ENCODE data around the gene LHX3.
"Not testable (repeated sequence)": the region's sequence is repeated elsewhere in the genome, so short reads cannot be mapped to it uniquely, and the experiment has no call there.

LHX3 gene

DNA sequence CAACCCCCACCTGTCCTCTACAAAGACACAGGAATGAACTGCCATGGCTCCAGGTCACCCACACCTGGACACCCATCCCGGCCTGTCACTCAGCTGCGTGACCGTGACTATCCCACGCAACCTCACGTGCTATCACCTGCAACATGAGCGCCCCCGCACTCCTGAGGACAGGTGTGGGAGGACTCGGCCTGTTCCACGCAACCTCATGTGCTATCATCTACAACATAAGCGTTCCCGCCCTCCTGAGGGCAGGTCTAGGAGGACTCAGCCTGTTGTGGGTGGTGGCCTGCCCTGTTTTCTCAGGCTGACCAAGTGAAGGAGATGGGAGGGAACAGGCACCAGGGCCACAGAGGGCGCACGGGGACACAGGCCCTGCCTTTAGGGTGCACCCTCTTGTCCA lies 36.6 kb upstream of the LHX3 start:
- no peak for DNase-seq

DNA sequence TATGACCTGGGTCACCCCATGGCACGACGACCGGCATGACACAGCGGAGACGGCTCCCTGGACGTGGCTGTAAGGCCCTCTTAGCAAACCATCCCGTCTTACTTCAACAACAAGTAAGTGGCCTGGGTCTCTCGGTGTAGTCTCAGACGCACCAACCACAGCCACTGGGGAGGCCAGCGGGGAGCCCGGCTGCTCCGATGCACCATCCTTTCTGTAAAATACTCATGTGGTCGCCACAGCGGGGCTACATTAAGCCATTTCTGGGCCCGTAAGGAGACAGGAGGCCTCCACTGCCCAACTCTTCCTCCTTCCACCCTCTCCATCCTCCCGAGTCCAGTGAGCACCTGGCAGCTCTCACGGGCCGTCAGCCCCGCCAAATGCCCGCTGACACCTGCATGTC lies 36.0 kb upstream of the LHX3 start:
- no peak for DNase-seq

DNA sequence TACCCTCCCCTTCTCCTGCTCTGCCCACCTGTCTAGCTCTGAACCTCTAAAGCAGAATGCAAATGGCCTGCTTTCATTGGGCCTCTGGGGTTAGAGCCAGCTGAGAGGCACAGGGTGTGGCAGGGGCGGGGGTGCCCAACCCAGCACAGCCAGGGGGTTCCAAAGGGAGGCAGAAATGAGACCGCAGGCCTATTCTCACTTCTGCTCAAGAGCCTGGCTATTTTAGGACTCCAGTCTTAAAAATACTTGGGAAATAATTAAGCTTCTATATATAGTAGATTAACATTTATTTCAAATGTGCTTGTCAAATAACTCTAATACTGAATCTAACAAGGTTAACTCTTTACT lies 35.0 kb upstream of the LHX3 start:
- DNase-seq, result no peak

DNA sequence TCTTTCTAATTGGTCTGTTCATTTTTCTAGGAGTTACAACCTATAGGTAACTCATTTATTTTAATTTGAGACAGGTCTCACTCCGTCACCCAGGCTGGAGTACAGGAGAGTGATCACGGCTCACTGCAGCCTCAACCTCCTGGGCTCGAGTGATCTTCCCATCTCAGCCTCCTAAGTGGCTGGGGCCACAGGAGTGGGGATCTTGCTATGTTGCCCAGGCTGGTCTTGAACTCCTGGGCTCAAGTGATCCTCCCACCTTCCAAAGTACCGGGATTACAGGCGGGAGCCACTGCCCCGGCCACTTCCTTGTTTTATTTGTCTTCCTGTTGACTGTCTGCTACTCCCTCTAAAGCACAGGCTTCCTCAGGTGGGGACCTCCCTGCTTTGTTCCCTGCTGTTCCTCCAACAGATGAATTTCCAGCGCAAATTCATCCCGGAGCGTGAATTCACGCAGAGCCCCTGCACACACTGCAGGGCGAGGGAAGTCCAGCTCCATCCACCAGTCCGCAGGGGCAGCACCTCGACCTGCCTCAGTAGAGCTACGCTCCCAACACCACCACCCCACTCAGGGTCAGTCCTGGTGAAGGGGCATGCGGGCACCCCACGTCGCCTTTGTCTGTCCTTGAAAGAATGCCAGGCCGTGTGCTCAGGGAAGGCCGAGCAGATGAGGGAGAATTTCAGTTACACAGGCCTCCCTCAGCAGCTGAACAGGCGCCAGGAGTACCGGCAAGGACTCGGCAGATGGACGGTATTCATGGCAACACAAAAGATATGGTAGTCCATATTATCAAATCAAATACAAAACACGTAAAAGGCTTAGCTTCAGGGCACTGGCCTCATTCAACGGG lies 34.4 kb upstream of the LHX3 start:
- no peak for DNase-seq

DNA sequence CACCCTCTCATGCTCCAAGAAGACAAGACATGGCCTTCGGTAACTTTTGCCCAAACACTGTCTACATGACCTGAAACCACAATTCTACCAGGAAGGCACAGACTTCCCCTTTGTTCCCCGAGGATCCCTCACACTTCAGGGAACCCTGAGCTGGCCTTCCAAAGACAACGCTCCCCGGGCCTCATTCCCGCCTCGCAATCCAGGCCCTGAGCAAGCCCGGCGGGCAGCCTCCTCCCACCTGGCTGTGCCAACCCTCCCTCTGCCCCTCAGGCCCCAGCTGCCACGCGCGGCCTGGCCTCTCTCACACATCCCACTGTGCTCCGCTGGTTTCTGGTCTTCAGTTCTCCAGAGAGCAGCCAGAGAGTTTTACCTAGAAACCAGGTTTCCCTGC lies 33.4 kb upstream of the LHX3 start:
- no peak for DNase-seq

DNA sequence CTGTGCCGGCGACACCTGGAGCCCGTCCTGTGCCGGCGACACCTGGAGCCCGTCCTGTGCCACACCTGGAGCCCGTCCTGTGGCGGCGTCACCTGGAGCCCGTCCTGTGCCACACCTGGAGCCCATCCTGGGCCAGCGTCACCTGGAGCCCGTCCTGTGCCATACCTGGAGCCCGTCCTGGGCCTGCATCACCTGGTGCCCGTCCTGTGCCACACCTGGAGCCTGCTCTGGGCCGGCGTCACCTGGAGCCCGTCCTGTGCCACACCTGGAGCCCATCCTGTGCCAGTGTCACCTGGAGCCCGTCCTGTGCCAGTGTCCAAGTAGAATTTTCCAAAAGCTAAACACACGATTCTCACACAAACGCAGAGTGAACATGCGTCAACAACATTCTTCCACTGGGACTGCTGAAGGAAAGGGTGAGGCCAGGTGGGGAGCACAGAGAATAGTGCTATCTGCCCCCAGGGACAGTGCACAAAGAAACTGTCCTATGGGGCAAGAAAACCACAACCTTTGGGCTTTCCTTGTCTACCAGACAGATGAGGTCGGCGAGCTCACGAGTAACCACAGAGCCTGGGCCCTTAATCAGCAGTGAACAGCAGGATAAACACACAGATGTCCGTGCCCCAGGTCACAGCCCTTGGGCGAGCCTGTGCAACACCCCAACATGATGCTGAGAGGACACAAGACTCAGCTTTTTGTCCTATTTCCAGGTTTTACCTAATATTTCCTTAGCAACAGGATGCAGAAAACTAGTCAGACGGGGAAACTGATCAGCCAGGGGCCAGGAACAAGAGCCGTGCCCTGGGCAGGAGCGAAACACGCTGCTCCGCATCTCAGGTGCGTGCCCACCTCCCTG lies 32.8 kb upstream of the LHX3 start:
- DNase-seq, result no peak

DNA sequence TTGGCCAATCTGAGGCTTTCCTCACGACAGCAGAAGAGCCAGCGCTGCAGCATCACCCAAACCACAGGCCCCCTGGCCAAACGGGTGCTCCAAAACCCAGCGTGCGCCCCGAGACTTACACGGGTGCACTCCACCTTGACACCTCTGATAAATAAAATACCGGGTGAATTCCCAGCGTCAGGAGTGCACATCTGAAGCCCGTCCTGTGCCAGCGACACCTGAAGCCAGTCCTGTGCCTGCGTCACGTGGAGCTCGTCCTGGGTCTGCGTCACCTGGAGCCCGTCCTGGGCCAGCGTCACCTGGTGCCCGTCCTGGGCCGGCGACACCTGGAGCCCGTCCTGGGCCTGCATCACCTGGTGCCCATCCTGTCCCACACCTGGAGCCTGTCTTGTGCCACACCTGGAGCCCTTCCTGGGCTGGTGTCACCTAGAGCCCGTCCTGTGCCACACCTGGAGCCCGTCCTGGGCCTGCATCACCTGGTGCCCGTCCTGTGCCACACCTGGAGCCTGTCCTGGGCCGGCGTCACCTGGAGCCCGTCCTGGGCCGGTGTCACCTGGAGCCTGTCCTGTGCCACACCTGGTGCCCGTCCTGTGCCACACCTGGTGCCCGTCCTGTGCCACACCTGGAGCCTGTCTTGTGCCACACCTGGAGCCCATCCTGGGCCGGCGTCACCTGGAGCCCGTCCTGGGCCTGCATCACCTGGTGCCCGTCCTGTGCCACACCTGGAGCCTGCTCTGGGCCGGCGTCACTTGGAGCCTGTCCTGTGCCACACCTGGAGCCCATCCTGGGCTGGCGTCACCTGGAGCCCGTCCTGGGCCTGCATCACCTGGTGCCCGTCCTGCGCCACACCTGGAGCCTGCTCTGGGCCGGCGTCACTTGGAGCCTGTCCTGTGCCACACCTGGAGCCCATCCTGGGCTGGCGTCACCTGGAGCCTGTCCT lies 31.8 kb upstream of the LHX3 start:
- DNase-seq, result not testable (repeated sequence)

DNA sequence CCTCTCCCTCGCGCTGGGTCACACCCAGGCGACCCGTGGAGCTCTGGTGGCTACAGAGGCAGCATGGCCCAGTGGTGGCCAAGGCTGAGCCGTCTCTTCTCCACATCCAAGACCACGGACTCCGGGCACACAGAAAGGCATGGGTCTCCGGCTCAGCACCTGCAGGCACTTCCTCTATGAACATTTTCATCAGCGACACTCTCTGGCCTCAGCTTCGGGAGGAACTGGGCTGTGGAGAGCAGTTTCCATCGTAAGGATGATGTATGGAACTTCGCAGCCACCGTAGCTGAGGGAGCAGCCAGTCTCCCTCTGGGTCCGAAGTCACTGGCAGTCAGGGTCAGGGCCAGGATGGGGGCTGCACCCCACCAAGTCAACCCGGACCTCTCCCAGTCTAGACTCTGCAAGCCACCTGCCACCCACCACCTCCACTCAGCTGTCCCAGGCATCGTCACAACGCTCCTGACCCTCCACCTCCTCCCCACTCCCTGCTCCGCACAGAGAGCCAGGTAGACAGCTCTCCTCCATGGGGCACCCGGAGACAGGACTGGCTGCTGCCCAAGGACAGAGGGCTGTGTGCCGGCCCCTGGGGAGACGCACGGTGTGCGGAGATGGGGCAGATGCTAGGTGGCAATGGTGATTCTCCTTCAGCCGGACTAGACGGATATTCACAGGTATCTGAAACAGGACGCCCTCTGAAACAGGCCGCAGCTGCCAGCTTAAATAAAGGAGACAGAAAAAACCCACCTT lies 31.0 kb upstream of the LHX3 start:
- DNase-seq, result no peak

DNA sequence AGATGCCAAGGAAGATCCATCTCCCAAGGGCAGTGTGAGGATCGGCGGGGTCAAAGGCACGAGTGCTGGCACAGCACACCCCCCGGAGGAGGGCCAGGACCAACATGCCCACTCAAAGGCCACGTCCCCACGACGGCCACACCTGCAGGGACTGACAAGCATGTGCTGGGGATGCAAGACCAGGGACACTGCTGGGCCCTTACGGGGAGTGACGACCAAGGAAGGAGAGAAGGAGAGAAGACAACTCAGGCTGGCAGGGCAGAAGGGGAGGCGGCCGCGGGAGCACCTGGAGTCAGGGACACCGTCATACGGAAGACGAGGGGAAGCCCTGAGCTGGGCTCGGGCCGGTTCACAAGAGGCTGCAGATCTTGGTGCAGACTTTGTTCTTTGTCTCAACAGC lies 30.2 kb upstream of the LHX3 start:
- DNase-seq, result no peak

DNA sequence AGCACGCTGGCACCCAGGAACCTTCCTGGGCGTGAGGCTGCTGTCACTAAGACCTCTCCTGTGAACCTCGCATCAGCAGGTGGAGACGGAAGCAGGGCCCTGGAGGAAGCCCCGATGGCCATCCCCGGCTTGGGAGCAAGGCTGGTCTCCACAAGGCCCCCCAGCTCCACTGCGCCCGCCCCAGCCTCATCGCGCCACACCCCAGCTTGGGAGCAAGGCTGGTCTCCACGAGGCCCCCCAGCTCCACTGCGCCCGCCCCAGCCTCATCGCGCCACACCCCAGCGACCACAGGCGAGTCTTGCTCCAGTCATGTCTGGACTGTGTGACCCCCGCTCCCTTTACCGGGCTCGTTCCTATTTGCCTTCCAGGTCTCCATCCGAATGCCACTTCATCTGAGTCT lies 29.7 kb upstream of the LHX3 start:
- no peak for DNase-seq

DNA sequence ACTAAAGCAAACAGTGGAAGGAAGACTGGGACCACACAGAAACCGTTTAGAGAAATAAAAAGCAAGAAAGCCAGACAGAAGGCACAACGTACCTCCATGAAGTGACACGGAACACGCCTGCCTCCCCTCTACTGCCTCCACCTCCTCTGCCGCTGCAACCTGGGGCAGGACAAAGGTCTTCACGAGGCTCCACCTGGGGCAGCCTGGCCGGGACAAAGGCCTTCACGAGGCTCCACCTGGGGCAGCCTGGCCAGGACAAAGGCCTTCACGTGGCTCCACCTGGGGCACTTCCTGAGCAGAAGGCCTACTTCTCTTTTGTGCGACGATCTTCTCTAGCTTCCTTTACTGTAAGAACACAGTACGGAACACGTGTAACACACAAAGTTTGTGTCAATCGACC lies 28.9 kb upstream of the LHX3 start:
- no peak for DNase-seq

DNA sequence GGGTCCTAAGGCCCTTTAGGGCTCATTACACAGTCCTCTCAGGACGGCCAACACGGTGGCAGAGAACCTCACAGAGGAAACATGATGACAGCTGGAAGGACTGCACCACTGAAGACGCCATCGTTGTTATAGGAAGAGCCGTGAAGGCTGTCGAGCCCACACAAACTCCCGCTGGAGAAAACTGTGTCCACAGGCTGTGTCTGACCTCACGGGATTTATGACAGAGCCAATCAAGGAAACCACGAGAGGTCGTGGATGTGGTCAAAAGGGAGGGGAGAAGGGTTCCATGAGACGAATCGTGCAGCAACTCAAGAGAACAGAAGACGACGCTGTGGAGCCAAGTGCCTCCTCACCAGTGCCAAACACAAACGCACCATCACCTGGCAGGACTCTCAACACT lies 28.5 kb upstream of the LHX3 start:
- no peak for DNase-seq

DNA sequence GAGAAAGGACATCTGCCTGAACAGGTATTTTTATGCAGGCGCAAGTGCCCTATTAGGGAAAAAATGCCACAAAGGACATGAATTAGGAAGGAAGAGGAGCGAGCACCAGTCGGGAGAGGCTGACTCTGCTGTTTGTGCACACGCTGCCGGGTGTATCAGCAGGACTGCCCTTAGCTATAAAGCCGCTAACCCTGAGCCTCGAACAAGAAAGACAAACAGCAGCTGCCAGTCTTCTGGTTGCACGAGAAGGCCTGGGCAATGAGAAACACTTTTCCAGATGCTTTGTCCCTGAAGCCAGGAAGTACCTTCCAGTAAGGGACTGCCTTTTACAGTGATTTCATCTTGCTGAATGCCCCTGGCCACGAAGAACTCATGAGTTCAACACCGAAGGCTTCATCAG lies 28.0 kb upstream of the LHX3 start:
- no peak for DNase-seq

DNA sequence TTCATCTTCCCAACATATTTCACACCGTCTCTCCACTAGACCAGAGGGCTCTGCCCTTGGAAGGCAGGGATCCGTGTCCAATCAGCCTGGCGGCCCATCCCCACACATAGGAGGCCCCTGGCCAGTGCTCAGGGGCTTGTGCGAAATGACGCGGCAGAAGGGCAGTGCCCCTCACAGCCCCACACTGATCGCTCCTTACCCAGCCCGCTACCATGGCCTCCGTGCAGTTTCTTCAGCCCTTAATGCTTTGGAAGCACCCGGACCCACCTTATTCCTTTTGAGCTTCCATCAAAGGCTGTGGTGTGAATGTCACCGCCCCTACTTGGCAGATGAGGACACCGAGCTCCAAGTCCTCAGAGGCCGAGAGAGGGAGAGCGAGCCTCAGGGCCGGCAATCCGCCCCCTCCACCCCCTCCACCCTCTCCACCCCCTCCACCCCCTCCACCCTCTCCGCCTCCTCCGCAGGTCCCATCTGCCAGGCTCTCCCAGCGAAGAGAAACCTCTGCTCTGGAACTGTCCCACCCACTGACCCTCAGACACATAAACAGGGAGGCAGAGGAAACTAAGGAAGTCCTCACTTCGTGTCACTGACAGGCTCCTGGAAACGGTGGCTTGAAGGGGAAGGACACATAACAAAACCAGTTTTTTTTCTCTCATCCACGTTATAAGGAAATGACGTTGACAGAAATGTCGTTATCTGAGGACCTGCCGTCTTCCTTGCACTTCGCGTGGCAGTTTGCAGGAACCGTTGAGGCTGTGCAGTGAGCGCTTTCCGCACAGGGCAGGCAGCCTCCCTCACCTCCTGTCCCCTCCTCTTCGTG lies 26.8 kb upstream of the LHX3 start:
- peak in 1 of 5 experiments; percentile 86 for DNase-seq

DNA sequence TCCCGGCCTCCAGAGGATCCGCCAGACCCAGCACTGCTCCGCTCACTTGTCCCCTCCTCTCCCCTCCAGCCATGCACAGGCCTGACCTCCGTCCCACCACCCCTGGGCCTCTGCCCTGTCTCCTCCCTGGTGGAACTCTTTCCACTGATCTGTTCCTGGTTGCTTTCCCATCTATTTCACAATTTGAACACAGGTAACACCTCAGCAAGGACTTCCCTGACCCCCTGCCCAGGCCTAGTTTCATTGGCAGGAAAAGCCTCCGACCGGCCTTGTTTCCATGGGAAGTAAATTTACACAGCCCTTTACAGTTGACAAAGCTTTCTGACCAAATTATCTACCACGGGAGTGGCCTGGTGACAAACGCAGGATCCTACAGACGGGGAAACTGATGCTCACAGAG lies 25.8 kb upstream of the LHX3 start:
- no peak for DNase-seq

DNA sequence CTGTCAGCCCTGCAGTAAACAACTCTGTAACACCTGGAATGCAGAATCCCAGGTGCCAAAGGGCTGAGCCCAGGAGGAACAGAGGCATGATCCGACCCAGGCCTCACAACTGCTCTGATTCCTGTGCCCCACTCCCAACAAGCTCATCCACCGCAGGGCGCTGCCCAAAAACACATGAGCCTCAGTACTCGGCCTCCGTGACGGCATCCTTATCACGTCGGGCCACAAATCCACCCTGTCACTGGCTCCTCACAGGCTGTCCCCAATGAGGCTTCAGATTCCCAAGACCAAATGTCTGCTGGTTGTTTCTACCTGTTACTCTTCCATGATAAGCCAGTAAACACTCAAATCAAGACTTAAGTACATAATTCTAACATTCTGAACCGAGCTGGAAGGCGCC lies 25.4 kb upstream of the LHX3 start:
- no peak for DNase-seq

DNA sequence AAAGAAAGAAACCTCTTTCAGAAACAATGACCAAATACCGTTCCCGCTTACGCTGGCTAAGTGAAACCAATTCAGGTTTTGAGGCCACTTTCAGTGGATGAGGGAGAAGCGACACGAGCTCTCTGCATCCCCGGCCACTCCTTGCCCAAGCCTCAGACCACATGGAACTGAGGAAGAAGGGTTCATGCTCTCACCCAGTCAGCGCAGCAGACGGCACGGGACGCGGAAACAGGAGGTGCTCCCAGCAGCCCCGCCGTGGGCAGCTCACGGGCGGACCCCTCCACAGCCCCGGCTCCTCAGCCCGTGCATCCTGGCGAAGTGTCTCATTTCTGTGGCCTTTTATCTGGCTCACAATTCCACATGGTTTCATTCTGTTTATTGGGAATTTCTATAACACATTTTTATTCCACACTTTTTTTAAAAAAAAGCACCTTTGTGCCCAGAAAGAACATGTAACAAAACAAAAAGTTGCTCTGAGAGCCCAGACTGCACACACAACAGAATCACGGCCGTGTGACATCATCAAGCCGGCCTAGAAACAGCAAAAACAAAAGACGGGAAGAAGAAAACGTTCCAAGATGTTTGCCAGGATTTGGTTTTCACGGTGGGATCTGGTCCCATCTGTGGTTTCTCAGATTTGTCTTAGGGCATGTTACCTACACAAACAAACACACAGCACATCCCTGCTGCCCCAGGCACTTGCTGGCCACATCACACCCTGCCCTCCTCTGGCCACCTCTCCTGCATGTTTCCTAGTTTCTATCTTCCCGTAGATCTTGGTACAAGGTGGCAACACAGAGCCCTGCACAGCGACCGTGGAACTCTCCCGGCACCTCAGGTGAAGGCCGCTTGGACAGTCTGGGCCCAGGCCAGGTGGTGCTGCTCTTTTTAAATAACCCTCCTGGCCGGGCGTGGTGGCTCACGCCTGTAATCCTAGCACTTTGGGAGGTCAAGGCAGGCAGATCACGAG lies 24.5 kb upstream of the LHX3 start:
- DNase-seq, result no peak

DNA sequence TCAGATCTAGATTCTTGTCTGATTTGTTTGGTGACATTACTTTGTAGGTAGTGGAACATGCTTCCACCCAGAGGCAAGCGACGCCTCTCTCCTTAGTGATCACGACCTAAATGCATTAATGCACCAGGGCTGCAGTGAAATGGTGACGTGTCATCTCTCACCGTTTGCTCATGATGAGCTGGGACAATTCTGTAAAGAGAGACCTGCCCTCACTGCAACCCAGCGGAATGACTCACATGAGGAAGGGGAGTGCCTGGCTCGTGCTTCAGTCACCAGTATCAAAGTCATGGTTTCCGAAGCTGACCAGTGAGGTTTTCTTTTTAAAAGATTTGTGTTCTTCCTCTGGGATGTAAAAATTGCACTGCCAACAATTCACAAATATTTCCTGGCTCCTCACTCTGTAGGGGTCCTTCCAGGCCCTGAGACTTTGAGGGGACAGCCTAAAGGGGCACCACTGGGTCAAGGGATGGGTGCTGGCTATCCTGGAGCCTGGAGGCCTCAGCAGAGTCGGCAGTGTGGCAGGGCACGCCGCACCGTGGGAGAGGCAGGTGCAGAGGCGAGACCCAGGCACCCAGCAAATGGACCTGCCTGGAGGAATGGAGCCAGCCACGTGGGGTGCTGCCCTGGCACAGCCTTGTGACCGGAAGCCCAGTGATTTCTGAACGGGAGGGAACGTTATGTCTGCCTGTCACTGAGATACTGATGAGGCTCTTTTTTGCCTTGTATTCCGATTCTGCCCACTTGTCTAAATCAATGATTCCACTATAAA lies 23.4 kb upstream of the LHX3 start:
- DNase-seq, result no peak

DNA sequence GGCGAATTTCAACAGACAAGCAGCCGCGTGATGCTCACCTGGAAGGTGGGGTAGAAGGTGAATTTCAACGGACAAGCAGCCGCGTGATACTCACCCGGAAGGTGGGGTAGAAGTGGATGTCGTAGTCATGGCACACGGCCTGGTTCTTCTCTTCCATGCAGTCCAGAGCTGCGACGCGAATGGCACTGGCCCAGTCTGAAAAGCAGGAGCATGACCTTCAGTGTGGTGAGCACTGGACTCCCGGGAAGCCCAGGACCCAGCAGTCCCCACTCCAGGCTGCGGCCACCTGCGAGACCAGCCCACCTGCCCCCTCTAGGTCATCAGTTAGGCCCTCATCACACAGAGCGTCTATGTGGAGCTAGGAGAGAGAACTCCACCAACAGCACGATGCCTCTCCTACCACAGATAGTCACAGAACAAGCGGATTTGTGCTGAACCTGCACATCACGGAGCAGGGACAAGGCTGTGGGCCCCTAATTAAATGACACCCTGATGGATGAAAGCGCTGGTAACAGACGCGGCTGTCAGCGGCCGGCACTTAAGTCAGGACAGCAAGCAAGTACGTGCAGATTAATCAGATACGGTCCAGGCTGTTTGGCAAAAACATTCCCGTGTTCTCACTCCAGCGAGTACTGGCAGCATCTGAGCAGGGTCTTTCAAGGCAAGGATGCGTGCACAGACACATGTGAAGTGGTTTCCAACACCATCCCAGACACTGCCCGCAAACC lies 21.9 kb upstream of the LHX3 start:
- DNase-seq, result no peak
